HCT116 (cell line): Measurements from ENCODE around the gene AQP1.

ENCODE experiments used
- ATF3 ChIP-seq: IDR thresholded peaks from 2 replicates; pipeline ENCODE4 v1.6.1; 2012
- CTCF ChIP-seq, 3 experiments: fragments of 200-600 bp in 1 of 3; sonication (generic) in 1 of 3; IDR thresholded peaks in 2 of 3; conservative IDR thresholded peaks in 1 of 3; 2 replicates each; pipeline ENCODE4 v1.5.1; 2012 to 2017; ENCODE audit warnings: low read depth in 2 of 3, low read length in 2 of 3, antibody characterized with exemption in 1 of 3, borderline replicate concordance in 1 of 3, control low read depth in 1 of 3, mild to moderate bottlenecking in 1 of 3, mixed read lengths in 1 of 3, mixed run types in 1 of 3, moderate library complexity in 1 of 3; ENCODE audit not compliant: insufficient read depth in 1 of 3
- JUND ChIP-seq: IDR thresholded peaks from 2 replicates; pipeline ENCODE4 v1.6.1; 2012
- POLR2AphosphoS5 ChIP-seq: IDR thresholded peaks from 2 replicates; pipeline ENCODE4 v1.6.1; 2011; ENCODE audit warnings: mild to moderate bottlenecking, low read depth, low read length, moderate library complexity

- TF ChIP-seq CTCF (IDR thresholded peaks at IDR 0.05 in 2 of 3, conservative IDR thresholded peaks at IDR 0.05 in 1 of 3; ENCODE audit: borderline replicate concordance in 1 of 3, insufficient read depth in 1 of 3, low read depth in 2 of 3, low read length in 2 of 3) (no peak), ATF3 (no peak), POLR2AphosphoS5 (no peak), JUND (no peak)
These were observed 15.9 kb downstream of the AQP1 start for GRCh38 chr7:30927559-30927958.
